Ovary (tissue), 3 donors: ENCODE results near the gene ZMYM2.

Experiments
- EP300 ChIP-seq: sonication (generic); formaldehyde crosslinking; IDR thresholded peaks from one replicate; pipeline ENCODE4 v1.6.1; 2017; ENCODE audit warnings: antibody characterized with exemption
- POLR2A ChIP-seq: fragments of 450-650 bp; IDR thresholded peaks from one replicate; pipeline ENCODE4 v1.6.1; 2017; ENCODE audit warnings: antibody characterized with exemption, mild to moderate bottlenecking, moderate library complexity
- TF ChIP-seq, protein P1 (sequence below), 3 donors: fragments of 450-650 bp in 2 of 3; fragments of 200-600 bp in 1 of 3; IDR thresholded peaks; one replicate each; pipeline versions ENCODE4 v1.5.1 to v1.8.0; 2016 to 2022; ENCODE audit warnings: antibody characterized with exemption in 3 of 3, mild to moderate bottlenecking in 1 of 3
- donor health status: DM: no; HTN: no; CAD: no.

GRCh38 chr13:20106742-20107141, 148.2 kb downstream of the ZMYM2 start:
- TF ChIP-seq POLR2A = no peak
- TF ChIP-seq, protein P1, sequence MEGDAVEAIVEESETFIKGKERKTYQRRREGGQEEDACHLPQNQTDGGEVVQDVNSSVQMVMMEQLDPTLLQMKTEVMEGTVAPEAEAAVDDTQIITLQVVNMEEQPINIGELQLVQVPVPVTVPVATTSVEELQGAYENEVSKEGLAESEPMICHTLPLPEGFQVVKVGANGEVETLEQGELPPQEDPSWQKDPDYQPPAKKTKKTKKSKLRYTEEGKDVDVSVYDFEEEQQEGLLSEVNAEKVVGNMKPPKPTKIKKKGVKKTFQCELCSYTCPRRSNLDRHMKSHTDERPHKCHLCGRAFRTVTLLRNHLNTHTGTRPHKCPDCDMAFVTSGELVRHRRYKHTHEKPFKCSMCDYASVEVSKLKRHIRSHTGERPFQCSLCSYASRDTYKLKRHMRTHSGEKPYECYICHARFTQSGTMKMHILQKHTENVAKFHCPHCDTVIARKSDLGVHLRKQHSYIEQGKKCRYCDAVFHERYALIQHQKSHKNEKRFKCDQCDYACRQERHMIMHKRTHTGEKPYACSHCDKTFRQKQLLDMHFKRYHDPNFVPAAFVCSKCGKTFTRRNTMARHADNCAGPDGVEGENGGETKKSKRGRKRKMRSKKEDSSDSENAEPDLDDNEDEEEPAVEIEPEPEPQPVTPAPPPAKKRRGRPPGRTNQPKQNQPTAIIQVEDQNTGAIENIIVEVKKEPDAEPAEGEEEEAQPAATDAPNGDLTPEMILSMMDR (IDR thresholded peaks at IDR 0.05) = no peak
- no peak for TF ChIP-seq EP300
